AG09309 (cell line): Measurements from ENCODE around the gene AFAP1.
A peak's percentile ranks its signal among the peaks of the same experiment; 100 is the strongest.

Source experiments
- DNase-seq: peaks from one replicate; pipeline ENCODE4 v3.0.0-alpha.2; 2010; ENCODE audit warnings: low read depth
- H3K4me3 ChIP-seq: 2 replicates; pipeline ENCODE4 v1.5.1; 2011; ENCODE audit warnings: mild to moderate bottlenecking, low read depth, low read length, moderate library complexity; ENCODE audit not compliant: control insufficient read depth
- CTCF ChIP-seq: IDR thresholded peaks from 2 replicates; pipeline ENCODE4 v1.5.1; 2011; ENCODE audit warnings: mild to moderate bottlenecking, low read depth, low read length, inconsistent platforms; ENCODE audit not compliant: insufficient read depth, control insufficient read depth; ENCODE audit errors: missing control alignments

The AFAP1 gene

DNA sequence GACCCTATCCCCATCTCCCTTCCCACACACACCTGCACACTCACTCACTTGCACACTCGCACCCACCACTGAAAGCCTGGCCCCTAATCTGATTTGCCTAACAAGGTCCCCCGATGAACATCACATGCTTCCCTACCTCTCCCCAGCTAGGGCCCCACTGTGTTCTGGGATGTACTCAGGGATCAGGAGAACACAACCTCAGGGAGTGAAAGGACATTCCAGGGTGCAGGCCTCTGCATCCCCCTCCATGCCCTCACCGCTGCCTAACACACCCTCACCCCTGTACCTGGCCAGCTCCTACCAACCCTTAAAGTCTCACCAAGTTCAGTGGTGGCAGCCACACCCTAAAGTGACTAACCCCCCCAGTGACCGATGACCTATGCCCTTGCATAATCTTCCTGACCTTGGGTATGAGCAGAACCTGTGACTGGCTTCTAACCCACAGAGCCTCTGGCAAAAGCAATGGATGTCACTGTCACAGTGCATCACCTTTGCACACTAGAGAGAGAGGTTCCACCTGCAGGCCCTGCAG, 2.4 kb upstream of the AFAP1 start:
- no peak for DNase-seq
- no peak overlapping the region for H3K4me3 ChIP-seq
- no peak for TF ChIP-seq CTCF

DNA sequence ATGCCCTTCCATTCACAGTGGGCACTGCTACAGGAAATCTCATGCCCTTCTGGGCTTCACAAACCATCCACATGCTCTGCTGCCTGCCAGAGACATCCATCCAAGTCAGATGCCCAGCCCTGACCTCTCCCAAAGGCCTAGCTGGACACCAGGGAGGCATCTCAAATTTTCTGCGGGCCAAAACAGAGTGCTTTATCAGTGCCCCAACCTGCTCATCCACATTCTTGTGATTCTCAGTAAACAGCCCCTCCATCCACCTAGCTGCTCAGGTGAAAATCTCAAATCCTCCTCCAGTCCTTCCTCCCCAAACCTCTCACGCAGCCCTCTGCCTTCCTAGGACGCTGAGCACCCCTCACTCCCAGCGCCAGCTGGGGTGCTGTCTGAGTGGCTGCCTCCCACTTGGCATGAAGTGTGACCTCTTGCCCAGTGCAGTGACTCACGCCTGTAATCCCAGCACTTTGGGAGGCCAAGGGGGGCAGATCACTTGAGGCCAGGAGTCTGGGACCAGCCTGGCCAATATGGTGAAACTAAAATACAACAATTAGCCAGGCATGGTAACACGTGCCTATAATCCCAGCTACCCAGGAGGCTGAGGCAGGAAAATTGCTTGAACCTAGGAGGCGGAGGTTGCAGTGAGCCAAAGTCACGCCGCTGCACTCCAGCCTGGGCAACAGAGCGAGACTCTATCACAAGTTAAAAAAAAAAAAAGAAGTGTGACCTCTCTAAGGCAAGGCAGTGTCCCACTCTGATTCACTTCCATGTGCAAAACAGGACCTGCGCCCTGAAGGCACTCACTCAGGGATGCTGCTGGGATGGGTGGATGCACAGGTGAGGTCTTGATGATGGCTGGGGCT, 1.7 kb upstream of the AFAP1 start:
- DNase-seq, result no peak
- H3K4me3 ChIP-seq, result no peak overlapping the region
- TF ChIP-seq CTCF, result no peak

DNA sequence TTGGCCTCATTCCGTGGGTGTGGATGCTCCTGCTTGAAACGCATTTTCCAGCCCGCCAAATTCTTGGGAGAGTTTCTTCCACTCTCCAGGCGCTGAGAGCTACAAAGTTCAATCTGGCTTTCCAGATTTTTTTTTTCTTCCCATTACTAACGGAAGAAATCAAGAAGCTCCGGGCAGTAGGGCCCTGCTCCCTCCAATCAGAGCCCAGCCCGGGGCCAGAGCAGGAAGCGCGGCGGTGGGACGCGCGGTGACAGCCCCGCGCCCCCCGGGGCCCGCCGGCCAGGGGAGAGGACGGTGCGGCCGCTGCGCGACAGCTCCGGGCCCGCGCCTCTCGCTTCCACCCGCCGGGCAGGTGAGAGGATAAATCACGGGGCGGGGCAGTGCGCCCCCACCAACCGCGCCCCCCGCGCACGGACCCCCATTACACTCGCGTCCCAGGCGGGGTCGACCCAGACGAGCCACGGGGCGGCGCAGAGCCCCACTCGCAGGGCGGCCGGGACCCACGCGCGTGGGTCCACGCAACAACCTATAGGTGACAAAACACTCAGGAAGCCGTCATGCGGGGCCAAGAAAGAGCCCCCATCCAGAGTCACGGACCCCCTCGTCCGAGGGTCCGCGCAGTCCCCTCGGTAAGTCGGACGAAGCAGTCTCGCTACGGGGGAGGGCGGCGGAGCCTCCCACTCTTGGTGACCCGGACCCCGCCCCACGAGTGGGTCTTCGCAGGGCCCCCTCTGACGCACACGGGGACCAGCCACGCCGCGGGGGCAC, 868 bp downstream of the AFAP1 start:
- no peak for DNase-seq
- TF ChIP-seq CTCF, result no peak
- H3K4me3 ChIP-seq, result peak overlapping the region; percentile 94

GRCh38 chr4:7938266-7938608, 1.4 kb downstream of the AFAP1 start:
- no peak for DNase-seq
- peak overlapping the region; percentile 94 for H3K4me3 ChIP-seq
- TF ChIP-seq CTCF, result no peak

GRCh38 chr4:7937006-7937405, 2.7 kb downstream of the AFAP1 start:
- no peak for DNase-seq
- TF ChIP-seq CTCF, result no peak
- peak overlapping the region; percentile 94 for H3K4me3 ChIP-seq

- no peak overlapping the region for H3K4me3 ChIP-seq
- no peak for DNase-seq
- no peak for TF ChIP-seq CTCF
Observed at GRCh38 chr4:7933651-7934510, 5.8 kb downstream of the AFAP1 start.
